Mucosa of stomach (tissue), 1 donor: ENCODE results near the gene TNS2.
"Not testable (repeated sequence)": the region's sequence is repeated elsewhere in the genome, so short reads cannot be mapped to it uniquely, and the experiment has no call there.

ENCODE experiments used
- H3K27me3 ChIP-seq: one replicate; pipeline ENCODE4 v1.7.0; 2013; ENCODE audit warnings: mild to moderate bottlenecking, low read length; ENCODE audit not compliant: control insufficient read depth, insufficient read depth
- H3K36me3 ChIP-seq: one replicate; pipeline ENCODE4 v1.7.0; 2013; ENCODE audit warnings: low read length; ENCODE audit not compliant: control insufficient read depth, insufficient read depth
- H3K4me1 ChIP-seq: one replicate; pipeline ENCODE4 v1.7.0; 2013; ENCODE audit warnings: mild to moderate bottlenecking, low read length; ENCODE audit not compliant: control insufficient read depth, insufficient read depth
- H3K4me3 ChIP-seq: one replicate; pipeline ENCODE4 v1.7.0; 2013; ENCODE audit warnings: low read length
- H3K9ac ChIP-seq: one replicate; pipeline ENCODE4 v1.7.0; 2013; ENCODE audit warnings: mild to moderate bottlenecking, low read length, moderate library complexity
- H3K9me3 ChIP-seq: one replicate; pipeline ENCODE4 v1.7.0; 2013; ENCODE audit warnings: mild to moderate bottlenecking, low read length, moderate library complexity; ENCODE audit not compliant: control insufficient read depth
- donor health status: Pancreatic carcinoma.

TNS2 gene

DNA sequence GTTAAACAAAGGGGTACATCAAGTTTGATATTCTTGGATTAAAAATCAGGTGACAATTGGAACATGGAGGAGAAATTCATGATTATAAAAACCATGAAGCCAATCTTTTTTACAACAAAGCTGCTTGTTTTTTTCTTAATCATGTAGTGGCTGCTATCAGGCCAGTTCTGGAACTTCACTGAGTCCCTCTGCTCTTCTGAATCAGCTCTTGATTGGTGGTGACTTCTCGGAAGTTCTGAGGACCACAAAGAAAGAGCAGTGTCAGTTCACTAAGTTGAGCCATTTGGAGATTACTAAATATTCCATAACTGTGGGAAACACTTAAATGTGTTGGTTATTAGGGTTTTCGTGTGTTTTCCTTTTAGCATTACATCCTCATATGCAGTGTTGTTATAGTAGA lies 35.2 kb upstream of the TNS2 start:
- no peak overlapping the region for H3K9ac ChIP-seq

DNA sequence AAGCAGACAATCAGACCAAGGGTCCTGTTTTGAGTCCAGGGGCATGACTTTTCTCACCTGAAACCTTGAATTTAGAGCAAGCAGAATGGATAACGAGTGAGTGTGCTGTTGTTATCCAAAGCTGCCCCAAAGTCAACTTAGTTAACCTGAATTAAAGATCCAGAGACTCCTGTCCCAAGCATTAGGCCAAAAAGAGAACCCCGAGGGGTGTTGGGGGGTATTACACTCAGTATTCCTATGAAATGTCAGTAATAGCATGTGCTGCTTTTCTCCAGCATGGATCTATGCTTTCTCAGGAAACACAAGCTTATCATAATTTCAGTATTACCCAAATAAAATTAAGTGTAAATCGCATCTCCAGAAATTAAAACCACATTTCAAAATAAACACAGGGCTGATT lies 24.6 kb upstream of the TNS2 start:
- Histone ChIP-seq H3K4me3 (no peak overlapping the region), H3K4me1 (no peaks in the 10 kb centered on the region), H3K27me3 (no peaks in the 10 kb centered on the region), H3K36me3 (peaks cover 23% of the 10 kb centered on the region), H3K9me3 (no peaks in the 10 kb centered on the region), H3K9ac (no peak overlapping the region)

More for the DNA sequence above, 35.2 kb upstream of the TNS2 start:
- Histone ChIP-seq H3K4me3 (no peak overlapping the region), H3K9me3 (no peaks in the 10 kb centered on the region), H3K27me3 (no peaks in the 10 kb centered on the region), H3K4me1 (peaks cover 12% of the 10 kb centered on the region), H3K36me3 (peaks cover 11% of the 10 kb centered on the region)

DNA sequence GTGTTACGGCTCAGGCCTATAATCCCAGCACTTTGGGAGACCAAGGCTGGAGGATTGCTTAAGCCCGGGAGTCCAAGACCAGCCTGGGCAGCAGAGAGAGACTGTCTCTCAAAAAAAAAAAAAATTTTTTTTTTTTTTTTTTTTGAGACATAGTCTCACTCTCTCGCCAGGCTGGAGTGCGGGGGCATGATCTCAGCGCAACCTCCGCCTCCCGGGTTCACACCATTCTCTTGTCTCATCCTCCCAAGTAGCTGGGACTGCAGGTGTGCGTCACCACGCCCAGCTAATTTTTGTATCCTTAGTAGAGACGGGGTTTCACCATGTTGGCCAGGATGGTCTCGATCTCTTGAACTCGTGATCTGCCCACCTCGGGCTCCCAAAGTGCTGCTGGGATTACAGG lies 22.9 kb upstream of the TNS2 start:
- H3K4me3 ChIP-seq, H3K4me1 ChIP-seq, H3K9ac ChIP-seq, H3K27me3 ChIP-seq, H3K9me3 ChIP-seq: not testable (repeated sequence)
- H3K36me3 ChIP-seq, result peaks cover 22% of the 10 kb centered on the region

DNA sequence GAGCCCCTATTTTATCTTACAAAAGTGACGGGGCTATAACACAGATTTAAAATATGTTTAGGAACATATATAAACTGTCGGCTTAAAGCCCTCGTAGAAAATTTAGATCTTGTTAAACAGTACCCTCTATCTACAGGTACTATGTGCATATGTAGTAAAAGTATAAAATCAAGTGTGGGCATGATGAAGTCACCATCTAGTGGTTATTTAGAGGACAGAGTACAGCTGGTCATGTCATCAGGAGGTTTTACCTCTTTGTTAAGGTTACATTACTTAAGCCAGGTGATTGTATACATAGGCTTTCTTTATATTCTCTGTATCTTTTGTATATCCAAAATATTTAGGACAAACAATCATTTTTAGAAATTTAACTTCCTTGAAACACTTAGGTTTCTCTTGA lies 18.2 kb upstream of the TNS2 start:
- Histone ChIP-seq H3K27me3 (no peaks in the 10 kb centered on the region), H3K9me3 (no peaks in the 10 kb centered on the region), H3K4me3 (no peak overlapping the region), H3K4me1 (no peaks in the 10 kb centered on the region), H3K36me3 (peaks cover 9% of the 10 kb centered on the region), H3K9ac (no peak overlapping the region)

DNA sequence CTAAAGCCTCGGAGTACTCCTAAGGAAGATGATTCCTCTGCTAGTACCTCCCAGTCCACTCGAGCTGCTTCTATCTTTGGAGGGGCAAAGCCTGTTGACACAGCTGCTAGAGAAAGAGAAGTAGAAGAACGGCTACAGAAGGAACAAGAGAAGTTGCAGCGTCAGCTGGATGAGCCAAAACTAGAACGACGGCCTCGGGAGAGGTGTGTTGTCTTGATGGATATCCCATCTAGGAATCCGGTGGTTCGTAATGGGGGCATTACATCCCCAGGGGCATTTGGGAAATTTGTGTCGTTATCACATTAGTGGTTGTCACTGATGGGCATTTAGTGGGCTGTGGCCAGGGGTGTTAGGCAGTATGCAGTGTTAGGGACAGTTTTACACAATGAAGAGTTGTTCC lies 16.0 kb upstream of the TNS2 start:
- not testable (repeated sequence) for H3K4me3 ChIP-seq, H3K9ac ChIP-seq, H3K9me3 ChIP-seq, H3K27me3 ChIP-seq, H3K4me1 ChIP-seq
- peaks cover 18% of the 10 kb centered on the region for H3K36me3 ChIP-seq

DNA sequence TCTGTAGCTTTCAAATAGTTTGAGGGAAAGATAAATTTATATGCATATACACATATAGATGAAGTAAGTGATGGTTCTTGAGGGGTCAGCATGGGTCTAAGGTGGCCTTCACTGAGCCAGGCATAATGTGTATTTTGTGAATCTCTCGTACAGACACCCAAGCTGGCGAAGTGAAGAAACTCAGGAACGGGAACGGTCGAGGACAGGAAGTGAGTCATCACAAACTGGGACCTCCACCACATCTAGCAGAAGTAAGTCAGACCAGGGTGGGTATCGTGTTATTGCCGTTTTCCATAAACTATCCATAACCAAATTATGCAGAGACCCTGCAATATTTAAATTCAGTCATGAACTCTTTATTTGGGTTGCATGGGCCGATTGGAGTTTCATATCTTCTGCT lies 15.4 kb upstream of the TNS2 start:
- Histone ChIP-seq H3K4me3 (no peak overlapping the region), H3K27me3 (no peaks in the 10 kb centered on the region), H3K36me3 (peaks cover 18% of the 10 kb centered on the region), H3K9ac (no peak overlapping the region), H3K9me3 (no peaks in the 10 kb centered on the region), H3K4me1 (no peaks in the 10 kb centered on the region)

DNA sequence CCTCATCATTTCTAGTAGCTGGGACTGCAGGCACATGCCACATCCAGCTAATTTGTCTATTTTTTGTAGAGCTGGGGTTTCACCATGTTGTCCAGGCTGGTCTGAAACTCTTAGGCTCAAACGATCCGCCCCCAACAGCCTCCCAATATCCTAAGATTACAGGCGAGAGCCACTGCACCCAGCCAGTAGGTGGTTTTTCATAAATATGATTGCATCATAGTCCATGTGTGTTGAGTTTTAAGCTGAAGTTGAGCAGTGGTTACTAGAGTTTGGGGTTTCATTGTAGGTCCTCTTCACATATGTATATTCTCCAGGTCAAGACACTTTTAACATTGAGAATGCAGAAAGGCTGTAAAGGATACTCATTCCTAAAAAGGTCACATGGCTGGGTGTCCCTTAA lies 13.1 kb upstream of the TNS2 start:
- Histone ChIP-seq H3K4me1 (no peaks in the 10 kb centered on the region), H3K27me3 (no peaks in the 10 kb centered on the region), H3K9ac (no peak overlapping the region), H3K4me3 (no peak overlapping the region), H3K9me3 (no peaks in the 10 kb centered on the region), H3K36me3 (peaks cover 12% of the 10 kb centered on the region)

DNA sequence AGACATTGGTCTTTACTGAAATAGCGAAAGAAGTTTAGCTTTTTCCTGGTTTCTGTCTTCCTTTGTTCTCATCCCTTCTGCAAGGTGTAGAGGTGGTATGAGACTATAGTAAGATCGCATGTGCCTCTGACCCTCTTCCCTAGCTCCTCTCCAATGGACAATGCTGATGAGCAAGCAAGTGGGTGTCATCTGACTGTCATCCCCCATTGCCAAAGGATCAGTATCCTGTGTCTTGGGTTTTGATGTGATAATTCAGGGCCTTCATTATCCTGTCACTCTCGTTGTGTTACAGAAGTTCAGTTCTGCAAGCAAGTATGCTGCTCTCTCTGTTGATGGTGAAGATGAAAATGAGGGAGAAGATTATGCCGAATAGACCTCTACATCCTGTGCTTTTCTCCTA lies 10.0 kb upstream of the TNS2 start:
- Histone ChIP-seq H3K36me3 (peaks cover 12% of the 10 kb centered on the region), H3K9me3 (no peaks in the 10 kb centered on the region), H3K4me1 (peaks cover 12% of the 10 kb centered on the region), H3K27me3 (no peaks in the 10 kb centered on the region), H3K4me3 (no peak overlapping the region), H3K9ac (no peak overlapping the region)

DNA sequence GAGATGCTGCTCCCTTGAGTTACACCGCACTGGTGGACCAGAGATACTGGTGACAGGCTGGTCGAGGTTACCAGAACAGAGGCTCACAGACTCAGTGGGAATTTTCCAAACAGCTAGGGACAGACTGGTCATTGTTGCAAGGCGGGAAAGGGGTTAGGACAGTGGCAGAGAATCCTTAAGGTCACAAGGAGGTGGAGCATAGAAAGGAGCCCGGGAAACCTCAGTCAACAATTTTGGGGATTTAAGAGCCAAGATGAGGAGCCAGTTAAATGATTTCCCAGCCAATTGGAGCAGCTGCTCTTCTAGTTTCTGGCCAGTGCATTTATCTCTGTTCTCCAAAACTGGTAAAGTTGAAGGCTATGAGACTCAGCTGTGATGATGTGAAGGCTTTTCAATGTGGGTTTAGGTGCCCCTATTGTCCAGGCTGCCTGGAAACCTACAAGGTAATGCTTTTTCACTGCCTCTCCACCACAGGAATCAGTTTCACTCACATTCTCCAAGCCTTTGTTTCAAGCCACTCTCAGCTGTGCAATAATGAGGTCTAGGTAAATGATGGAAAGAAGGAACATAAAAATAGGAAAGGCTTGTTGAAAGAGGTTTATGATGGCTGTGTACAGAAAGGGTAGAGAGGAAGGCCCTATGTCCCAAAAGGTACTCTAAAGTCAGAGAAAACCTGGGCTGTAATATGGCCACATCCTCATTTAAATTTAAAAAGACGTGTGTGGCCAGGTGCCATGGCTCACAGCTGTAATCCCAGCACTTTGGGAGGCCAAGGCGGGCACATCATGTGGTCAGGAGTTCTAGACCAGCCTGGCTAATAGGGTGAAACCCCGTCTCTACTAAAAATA lies 7.0 kb upstream of the TNS2 start:
- Histone ChIP-seq H3K9ac (no peak overlapping the region), H3K9me3 (no peaks in the 10 kb centered on the region), H3K4me1 (peaks cover 33% of the 10 kb centered on the region), H3K27me3 (no peaks in the 10 kb centered on the region), H3K36me3 (peaks cover 6% of the 10 kb centered on the region), H3K4me3 (no peak overlapping the region)

DNA sequence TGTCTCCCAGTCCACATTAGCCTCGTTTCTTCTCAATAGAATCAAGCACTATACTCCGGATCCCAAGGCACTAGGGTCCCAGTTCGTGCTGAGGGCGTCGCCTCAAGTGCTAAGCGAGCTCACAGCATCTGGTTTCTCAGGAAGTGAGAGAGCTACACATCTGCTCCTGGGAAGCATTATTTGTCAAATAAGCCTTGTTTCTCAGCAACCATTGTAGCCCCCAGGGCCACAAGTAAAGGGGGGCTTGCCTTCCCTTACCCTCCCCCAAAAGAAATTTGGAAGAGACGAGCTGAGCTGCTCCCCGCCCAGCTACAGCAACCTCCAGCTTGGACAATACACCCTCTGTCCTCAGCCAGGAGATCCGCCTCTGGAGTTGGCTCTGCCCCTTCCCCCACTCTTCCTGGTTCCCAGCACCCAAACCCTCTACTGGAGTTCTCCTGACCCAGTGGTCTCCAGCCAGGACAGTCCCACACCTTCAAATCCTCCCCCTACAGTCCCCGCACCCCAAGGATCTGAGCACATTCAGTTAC lies 5.7 kb upstream of the TNS2 start:
- H3K9me3 ChIP-seq, result no peaks in the 10 kb centered on the region
- no peak overlapping the region for H3K9ac ChIP-seq
- H3K36me3 ChIP-seq, result no peaks in the 10 kb centered on the region
- H3K4me1 ChIP-seq, result peaks cover 46% of the 10 kb centered on the region
- H3K27me3 ChIP-seq, result no peaks in the 10 kb centered on the region
- H3K4me3 ChIP-seq, result no peak overlapping the region

DNA sequence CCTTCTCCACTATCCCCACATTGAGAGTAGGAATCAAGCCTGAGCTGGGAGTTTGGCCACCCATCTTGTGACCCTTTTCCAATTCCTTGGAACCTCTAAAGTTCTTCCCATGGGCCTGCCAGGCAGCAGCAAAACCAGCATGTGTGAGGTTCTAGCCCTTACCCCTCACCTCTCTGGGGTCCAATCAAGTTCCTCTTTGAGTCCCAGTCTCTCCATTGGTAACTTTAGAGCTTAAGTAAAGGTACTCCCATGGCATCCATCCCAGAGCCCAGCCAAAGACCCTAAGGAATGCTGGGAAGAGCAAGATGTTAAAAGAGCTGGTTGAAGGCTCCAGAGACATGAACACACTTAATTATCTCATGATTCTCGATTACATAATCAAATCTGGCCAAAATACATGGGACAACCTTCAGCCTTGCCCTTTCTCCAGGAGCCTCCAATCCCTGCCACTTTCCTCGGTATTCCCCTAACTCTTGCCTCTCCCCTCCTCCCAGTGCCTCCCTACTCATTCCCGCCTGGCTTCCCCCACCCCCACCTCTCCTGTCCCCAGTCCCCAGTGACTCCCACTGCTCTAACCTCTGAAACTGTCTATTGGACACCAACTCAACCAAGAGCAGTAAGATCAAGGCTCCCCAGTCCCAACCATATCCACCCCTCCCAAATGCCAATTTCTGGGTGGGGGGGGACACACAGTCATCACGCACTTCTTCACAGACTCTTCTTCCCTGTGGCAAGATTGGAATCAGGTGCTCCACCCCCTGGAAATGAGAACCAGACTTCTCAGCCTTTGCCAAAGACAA lies 4.8 kb upstream of the TNS2 start:
- no peaks in the 10 kb centered on the region for H3K9me3 ChIP-seq
- no peaks in the 10 kb centered on the region for H3K36me3 ChIP-seq
- H3K4me3 ChIP-seq, result no peak overlapping the region
- H3K27me3 ChIP-seq, result no peaks in the 10 kb centered on the region
- H3K9ac ChIP-seq, result peak overlapping the region; percentile 94
- H3K4me1 ChIP-seq, result peaks cover 56% of the 10 kb centered on the region

DNA sequence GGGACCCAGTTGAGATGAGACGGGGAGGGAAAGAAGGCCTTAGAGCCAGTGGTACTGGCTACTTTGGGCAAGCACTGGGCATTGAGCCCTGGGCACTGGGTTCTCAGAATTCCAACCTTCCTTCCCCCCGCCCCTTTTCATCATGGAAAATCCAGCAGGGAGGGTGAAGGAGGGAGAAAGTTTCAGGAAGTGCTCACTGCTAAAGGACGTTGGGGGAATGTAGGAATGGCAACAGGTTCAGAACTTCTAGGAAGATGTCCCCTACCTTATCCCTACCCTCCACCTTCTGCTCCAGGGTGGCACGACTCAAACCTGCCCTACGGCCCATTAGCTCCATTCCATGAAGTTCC lies 4.2 kb upstream of the TNS2 start:
- Histone ChIP-seq H3K9me3 (no peaks in the 10 kb centered on the region), H3K4me3 (no peak overlapping the region), H3K27me3 (no peaks in the 10 kb centered on the region), H3K36me3 (no peaks in the 10 kb centered on the region), H3K9ac (peak overlapping the region; percentile 94), H3K4me1 (peaks cover 62% of the 10 kb centered on the region)
